ENCODE data around the gene HSPB9. TPM values are rescaled to one million over a fixed set of nuclear protein-coding genes. Genes with fewer than 3 reads are reported as not detected.

Gene HSPB9
- polyA plus RNA-seq, 1 donor from 2014 or later, result not detected

- no peak overlapping the region for H3K27ac ChIP-seq (ENCODE audit: low read length)
- H3K36me3 ChIP-seq (ENCODE audit: insufficient read depth, low read length), result no peaks in the 10 kb centered on the region
- no peak overlapping the region for H3K9ac ChIP-seq (ENCODE audit: low read length)
- H3F3A ChIP-seq (ENCODE audit: insufficient read depth, low read length, poor library complexity, severe bottlenecking), result no peaks in the 10 kb centered on the region
- H3K9me3 ChIP-seq (ENCODE audit: low read length), result no peaks in the 10 kb centered on the region
- H3K79me2 ChIP-seq (replicated peaks; ENCODE audit: insufficient read depth, low read length), result no peaks in the 10 kb centered on the region
- H3K27me3 ChIP-seq (ENCODE audit: insufficient read depth, low read depth, low read length), result no peaks in the 10 kb centered on the region
- no peak for TF ChIP-seq POLR2AphosphoS5 (IDR thresholded peaks at IDR 0.05)
- no peak for TF ChIP-seq TAF1 (IDR thresholded peaks at IDR 0.05; ENCODE audit: low read depth)
- no peak for TF ChIP-seq EP300 (conservative IDR thresholded peaks at IDR 0.05; ENCODE audit: poor library complexity, severe bottlenecking)
- TF ChIP-seq REST (IDR thresholded peaks at IDR 0.05; ENCODE audit: borderline replicate concordance), result no peak
- TF ChIP-seq SMC3 (conservative IDR thresholded peaks at IDR 0.05; ENCODE audit: poor library complexity), result no peak
- TF ChIP-seq MXI1 (conservative IDR thresholded peaks at IDR 0.05; ENCODE audit: poor library complexity, severe bottlenecking), result no peak
- no peak for TF ChIP-seq RAD21 (conservative IDR thresholded peaks at IDR 0.05)
- no peak for TF ChIP-seq EZH2 (IDR thresholded peaks at IDR 0.05; ENCODE audit: borderline replicate concordance, insufficient read depth, low read length, poor library complexity, severe bottlenecking)
- TF ChIP-seq CTCF (IDR thresholded peaks at IDR 0.05; ENCODE audit: poor library complexity, severe bottlenecking), result no peak
- no peaks in the 10 kb centered on the region for H3K9me2 ChIP-seq (ENCODE audit: insufficient read depth, low read length)
- H2AFZ ChIP-seq (ENCODE audit: low read depth, low read length), result no peak overlapping the region
- no peak overlapping the region for H3K4me2 ChIP-seq (ENCODE audit: low read length)
- H4K20me1 ChIP-seq (ENCODE audit: insufficient read depth), result no peaks in the 10 kb centered on the region
- no peak overlapping the region for H3K4me3 ChIP-seq (ENCODE audit: low read length)
Measured at GRCh38 chr17:42160531-42160910, 37.9 kb downstream of the HSPB9 start.

GRCh38 chr17:42163113-42163512 lies 40.5 kb downstream of the HSPB9 start:
- H4K20me1 ChIP-seq (ENCODE audit: insufficient read depth), result no peaks in the 10 kb centered on the region
- no peaks in the 10 kb centered on the region for H3K79me2 ChIP-seq (replicated peaks; ENCODE audit: insufficient read depth, low read length)
- no peaks in the 10 kb centered on the region for H3K9me2 ChIP-seq (ENCODE audit: insufficient read depth, low read length)
- no peak overlapping the region for H3K4me2 ChIP-seq (ENCODE audit: low read length)
- no peaks in the 10 kb centered on the region for H3K27me3 ChIP-seq (ENCODE audit: insufficient read depth, low read depth, low read length)
- H3K36me3 ChIP-seq (ENCODE audit: insufficient read depth, low read length), result no peaks in the 10 kb centered on the region
- H3K9me3 ChIP-seq (ENCODE audit: low read length), result no peaks in the 10 kb centered on the region
- no peak overlapping the region for H3K9ac ChIP-seq (ENCODE audit: low read length)
- H2AFZ ChIP-seq (ENCODE audit: low read depth, low read length), result no peak overlapping the region
- H3F3A ChIP-seq (ENCODE audit: insufficient read depth, low read length, poor library complexity, severe bottlenecking), result no peaks in the 10 kb centered on the region
- no peak overlapping the region for H3K27ac ChIP-seq (ENCODE audit: low read length)
- H3K4me3 ChIP-seq (ENCODE audit: low read length), result no peak overlapping the region
- TF ChIP-seq RAD21 (conservative IDR thresholded peaks at IDR 0.05), result no peak
- TF ChIP-seq CTCF (IDR thresholded peaks at IDR 0.05; ENCODE audit: poor library complexity, severe bottlenecking), result no peak
- no peak for TF ChIP-seq EZH2 (IDR thresholded peaks at IDR 0.05; ENCODE audit: borderline replicate concordance, insufficient read depth, low read length, poor library complexity, severe bottlenecking)
- TF ChIP-seq SMC3 (conservative IDR thresholded peaks at IDR 0.05; ENCODE audit: poor library complexity), result no peak
- TF ChIP-seq REST (IDR thresholded peaks at IDR 0.05; ENCODE audit: borderline replicate concordance), result no peak
- no peak for TF ChIP-seq POLR2AphosphoS5 (IDR thresholded peaks at IDR 0.05)
- TF ChIP-seq MXI1 (conservative IDR thresholded peaks at IDR 0.05; ENCODE audit: poor library complexity, severe bottlenecking), result no peak
- TF ChIP-seq EP300 (conservative IDR thresholded peaks at IDR 0.05; ENCODE audit: poor library complexity, severe bottlenecking), result no peak

Data from neural cell (in vitro differentiated cells).